Ureter (tissue), 1 donor: ENCODE data around the gene DDX10. TPM values are rescaled to one million over a fixed set of nuclear protein-coding genes. Genes with fewer than 3 reads are reported as not detected.
"Not testable (repeated sequence)": the region's sequence is repeated elsewhere in the genome, so short reads cannot be mapped to it uniquely, and the experiment has no call there.

Source experiments
- DNase-seq: peaks from one replicate; pipeline ENCODE4 v3.0.0-alpha.2; 2020; ENCODE audit warnings: low spot score
- total RNA-seq: library from RNA; stranded (reverse); gene quantifications from one replicate; pipeline ENCODE4 v1.2.4, GENCODE V29; 2023
- donor health status: DM: yes; HTN: yes; CAD: no.

DDX10 gene
- total RNA-seq, 1 donor from 2014 or later: 50.4 TPM

- DNase-seq: no peak
Measured at GRCh38 chr11:108774037-108774730, 109.3 kb downstream of the DDX10 start.

- no peak for DNase-seq
Measured at GRCh38 chr11:108775324-108775723, 110.5 kb downstream of the DDX10 start.

DNA sequence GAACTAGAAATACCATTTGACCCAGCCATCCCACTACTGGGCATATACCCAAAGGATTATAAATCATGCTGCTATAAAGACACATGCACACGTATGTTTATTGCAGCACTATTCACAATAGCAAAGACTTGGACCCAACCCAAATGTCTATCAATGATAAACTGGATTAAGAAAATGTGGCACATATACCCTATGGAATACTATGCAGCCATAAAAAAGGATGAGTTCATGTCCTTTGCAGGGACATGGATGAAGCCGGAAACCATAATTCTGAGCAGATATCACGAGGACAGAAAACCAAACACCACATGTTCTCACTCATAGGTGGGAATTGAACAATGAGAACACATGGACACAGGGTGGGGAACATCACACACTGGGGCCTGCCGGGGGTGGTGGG is 114.3 kb downstream of the DDX10 start:
- not testable (repeated sequence) for DNase-seq

DNA sequence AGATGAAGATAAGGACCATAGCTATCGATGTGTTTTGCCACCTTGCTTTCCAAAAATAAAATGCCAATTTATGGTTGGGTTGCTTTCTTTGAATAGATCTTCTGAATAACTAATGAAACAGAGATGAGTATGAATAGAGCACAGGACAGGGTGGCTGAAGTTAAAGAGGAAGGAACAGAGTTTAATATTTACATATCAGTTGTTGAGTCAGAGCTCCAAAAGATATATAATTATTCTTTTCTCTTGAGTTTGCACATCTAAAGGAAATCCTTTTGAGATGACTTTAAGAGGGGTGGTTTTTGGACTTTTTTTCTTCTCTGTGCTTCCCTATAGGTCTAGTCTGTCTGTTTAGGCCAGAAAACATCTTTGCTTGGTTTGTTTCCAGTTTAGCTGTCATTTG is 115.2 kb downstream of the DDX10 start:
- no peak for DNase-seq

- no peak for DNase-seq
Measured at GRCh38 chr11:108781946-108782345, 117.1 kb downstream of the DDX10 start.

- no peak for DNase-seq
Measured at GRCh38 chr11:108786281-108786990, 121.6 kb downstream of the DDX10 start.

- no peak for DNase-seq
Measured at GRCh38 chr11:108787105-108787504, 122.2 kb downstream of the DDX10 start.

DNA sequence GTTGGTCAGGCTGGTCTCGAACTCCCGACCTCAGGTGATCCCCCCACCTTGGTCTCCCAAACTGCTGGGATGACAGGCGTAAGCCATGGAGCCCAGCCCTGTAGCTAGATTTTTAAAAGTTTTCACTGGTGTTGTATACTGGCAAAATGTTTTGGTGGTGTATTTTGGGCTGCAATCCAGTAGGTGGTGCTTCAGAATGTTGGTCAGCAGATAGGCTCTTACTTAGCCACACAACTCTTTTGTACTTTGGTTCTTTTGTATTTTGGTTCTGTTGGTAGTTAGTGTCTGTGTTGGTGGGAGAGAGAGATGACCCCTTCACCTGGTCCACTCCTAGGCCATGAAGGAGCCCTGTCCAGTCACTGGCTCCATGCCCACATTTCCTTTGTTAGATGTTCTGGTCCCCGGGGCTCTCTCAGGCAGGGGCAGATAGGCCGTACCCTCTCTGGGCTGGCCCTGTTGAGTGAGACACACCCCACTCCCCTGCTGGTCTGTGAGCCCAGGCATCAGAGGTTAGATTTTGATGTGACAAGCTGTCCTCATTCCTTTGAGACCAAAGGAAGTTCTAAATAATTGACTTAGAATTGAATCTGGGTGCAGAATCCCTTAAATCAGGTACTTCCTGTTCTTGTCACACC is 123.8 kb downstream of the DDX10 start:
- no peak for DNase-seq

DNA sequence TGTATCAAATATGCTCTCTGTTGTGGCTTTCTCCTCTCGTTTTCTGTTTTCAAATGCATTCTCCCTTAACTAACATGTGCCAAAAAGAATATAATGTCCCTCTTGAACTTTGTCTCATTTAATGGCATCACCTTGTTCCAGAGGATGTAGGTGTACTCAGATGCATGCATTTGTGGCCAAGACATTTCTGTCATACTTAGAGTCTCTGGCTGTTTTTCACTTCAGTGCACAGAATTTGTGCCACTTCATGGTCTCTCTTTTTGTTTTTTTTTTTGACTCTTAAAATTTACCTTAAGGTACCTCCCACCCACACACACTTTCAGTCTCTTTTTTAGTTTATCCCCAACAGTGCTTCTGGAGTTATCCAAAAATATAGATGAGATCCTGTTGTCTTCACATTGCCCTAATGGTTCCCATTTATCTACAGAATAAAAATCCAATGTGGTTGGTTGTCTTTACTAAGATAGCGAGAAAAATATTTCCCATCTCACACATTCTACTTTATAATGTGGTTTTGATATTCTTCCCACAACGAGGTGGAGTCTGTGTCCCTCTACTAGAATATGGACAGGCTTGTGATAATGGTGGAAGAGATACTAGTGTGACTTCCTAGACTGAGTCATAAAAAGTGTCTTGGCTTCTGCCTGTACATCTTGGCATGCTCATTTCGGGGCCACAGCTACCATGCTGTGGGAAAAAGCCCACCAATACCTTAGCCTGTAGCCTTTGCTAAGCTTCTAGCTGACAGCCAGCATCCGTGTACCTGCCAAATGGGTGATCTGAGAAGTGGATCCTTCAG is 125.8 kb downstream of the DDX10 start:
- DNase-seq: no peak

DNA sequence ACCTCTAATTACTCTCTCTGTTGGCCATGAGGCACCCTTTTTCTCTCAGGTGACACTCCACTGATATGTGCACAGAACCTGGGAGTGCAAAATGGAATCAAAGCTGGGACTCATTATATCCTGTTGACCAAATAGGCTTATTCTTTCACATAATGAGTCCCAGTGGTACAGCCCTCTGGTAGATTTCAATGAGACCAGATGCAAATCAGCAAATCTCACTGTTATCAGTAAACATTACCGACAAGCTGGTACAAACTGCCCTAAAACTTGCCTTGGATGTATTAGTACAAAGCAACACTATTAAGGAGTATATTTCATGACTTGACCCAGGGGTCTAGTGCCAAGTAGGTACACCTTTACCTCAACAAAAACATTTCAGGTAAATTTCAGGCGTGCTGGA is 128.3 kb downstream of the DDX10 start:
- no peak for DNase-seq

DNA sequence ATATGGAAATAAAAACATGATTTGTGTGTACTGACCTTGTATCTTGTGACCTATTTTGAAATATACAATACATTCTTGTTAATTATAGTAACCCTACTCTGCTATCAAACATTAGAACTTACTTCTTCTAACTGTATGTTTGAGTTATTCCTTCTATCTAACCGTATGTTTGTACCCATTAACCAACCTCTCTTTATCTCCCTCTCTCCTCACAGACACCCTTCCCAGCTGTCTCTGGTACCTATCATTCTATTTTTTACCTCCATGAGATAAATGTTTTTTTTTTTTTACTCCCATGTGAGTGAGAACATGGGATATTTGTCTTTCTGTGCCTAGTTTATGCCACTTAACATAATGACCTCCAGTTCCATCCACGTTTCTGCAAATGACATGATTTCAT is 128.7 kb downstream of the DDX10 start:
- no peak for DNase-seq

DNA sequence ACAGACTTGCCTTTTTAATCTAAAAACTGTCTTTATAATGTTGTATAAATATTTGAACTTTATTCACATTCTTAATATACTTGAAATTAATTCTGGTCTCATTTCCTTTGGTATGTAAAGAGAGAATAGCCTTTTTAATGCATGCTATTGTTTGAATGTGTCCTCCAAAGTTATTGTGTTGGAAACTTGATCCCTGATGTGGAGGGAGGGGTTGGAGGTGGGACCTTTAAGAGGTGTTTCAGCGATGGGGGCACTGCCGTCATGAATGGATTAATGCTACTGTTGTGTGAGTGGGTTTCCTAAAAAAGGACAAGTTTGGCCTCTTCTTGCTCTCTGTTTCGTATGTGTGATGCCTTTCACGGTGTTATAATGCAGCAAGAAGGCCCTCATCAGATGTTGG is 131.7 kb downstream of the DDX10 start:
- no peak for DNase-seq

DNA sequence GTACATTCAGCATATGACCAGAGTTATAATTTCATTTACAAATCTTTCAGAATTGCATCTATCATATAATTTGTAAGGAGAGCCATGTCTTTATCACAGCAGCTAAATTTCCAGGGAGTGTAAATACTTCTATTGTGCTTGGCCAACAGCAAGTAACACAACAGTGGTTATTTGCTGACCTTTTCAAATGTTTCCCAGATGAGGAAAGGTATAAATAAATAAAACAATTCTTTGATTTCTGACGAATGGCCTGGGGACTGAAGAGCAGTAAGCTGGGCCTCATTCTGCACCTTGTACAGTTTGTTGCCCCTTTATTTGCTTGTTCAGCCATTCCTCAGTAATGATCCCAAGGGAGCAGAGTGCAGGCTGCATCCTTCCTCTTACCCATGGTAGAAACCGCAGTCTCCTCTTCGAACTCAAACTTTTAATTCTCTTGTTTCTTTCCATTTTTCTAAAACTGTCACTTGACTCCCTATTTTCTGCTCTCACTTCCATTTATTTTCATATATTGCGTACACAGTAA is 132.8 kb downstream of the DDX10 start:
- DNase-seq: no peak

DNA sequence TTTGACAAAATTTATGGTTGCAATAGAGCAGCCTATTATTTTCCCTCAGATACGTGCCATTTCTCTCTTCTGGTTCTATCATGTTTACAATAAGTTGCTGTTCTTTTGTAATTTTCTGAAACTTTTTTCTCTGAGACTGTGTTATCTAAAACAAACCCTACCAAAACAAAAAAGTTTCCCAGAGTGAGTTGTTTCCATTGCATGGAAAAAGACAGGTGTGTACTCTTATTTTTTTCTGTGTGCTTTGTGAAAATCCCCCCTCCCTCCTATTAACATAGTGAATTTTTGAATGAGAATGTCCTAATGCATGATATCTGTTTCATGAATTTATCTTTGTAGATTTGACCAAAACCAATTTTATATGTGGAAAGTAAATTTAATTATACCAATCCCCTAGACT is 137.6 kb downstream of the DDX10 start:
- DNase-seq: no peak

GRCh38 chr11:108803776-108804175 is 138.9 kb downstream of the DDX10 start:
- DNase-seq: no peak

DNA sequence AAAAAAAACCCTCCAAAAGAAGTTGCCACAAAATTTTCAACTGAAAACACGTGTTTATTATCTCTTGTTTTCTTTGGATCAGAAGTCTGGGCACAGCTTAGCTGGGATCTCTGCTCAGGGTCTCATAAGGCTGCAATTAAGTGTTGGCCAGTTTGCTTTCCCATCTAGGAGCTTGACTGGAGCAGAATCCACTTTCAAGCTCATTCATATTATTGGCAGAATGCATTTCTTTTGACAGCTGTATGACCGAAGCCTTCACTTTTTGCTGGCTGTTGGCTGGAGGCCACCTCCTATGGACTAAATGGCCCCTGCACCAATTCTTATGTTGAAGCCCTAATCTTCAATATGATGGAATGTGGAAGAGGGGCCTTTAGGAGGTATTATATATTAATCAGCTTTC is 139.6 kb downstream of the DDX10 start:
- no peak for DNase-seq

DNA sequence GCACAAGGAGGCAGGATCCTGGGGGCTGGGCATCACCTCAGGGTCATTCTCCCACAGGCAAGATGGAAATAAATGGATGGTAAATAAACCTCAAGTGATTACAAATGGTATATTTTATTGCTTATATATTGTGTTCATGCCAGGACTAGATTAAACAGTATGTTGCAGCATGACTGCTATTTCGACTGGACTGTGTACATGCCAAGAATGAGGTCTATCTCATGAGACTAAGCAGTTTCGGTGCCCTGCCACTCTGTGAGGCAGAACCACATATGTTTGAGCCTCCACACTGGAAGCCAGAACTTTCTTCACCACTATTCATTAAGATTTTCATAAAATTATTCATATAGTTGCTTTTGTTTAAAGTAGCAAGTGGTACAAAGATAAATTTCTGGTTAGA is 140.2 kb downstream of the DDX10 start:
- no peak for DNase-seq

DNA sequence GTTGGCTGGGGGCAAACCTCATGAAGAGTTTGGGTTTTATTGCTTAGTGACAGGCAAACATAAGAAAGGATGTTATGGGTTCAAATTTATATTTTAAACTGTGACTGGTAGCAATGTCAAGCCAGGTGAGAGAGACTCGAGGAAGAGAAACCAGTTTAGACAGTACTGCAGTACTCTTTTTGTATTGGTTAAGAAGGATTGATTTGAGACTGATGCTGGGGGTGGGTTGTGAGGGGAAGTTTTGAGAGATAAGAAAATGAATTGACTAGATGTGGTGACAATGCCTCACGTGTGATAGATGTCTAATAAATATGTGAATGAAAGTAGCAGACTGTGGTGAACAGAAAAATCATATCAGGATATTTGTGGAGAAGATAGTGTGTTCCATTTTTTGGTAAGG is 142.4 kb downstream of the DDX10 start:
- DNase-seq: no peak

- no peak for DNase-seq
Measured at GRCh38 chr11:108813086-108813485, 148.2 kb downstream of the DDX10 start.

DNA sequence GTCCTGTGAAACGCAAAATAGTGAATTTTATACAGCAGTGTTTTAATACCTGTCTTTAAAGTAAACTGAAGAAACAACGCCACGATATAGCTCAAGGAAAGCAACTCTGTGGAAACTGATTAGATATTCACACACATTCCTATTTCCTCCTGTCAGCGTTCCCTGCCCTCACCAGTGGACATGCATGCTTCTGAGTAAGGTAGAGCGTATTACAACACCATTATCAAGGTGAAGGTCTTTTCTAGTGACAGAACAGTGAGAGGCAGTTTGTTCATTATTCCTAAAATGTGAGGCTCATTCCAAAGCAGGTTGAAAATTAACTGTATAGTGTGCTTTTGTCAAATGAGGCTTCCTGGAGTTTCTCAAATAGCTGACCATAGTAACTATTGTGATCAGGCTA is 153.1 kb downstream of the DDX10 start:
- no peak for DNase-seq

- DNase-seq: no peak
Measured at GRCh38 chr11:108818971-108819370, 154.1 kb downstream of the DDX10 start.

GRCh38 chr11:108819957-108820356 is 155.1 kb downstream of the DDX10 start:
- no peak for DNase-seq
